Activated CD8-positive, alpha-beta T cell treated with anti-CD3 and anti-CD28 coated beads for 36 hours (primary cell): ENCODE data around the gene KCNIP3. TPM values are rescaled to one million over a fixed set of nuclear protein-coding genes. Genes with fewer than 3 reads are reported as not detected.

Experiments used
- ATAC-seq: fragments of 200-7000 bp; cut with Tn5 transposase; one replicate; pipeline ENCODE4 v1.10.0; 2021; ENCODE audit warnings: mild to moderate bottlenecking, moderate library complexity
- CTCF ChIA-PET: fragments of 350-600 bp; sonication (Branson Sonifier 250); formaldehyde crosslinking; loops from one replicate; lab custom pipeline; 2021; ENCODE audit warnings: antibody characterized with exemption; lab: Charles Lee
- POLR2A ChIA-PET: fragments of 350-600 bp; sonication (Branson Sonifier 250); formaldehyde crosslinking; loops from one replicate; lab custom pipeline; 2021; ENCODE audit warnings: antibody characterized with exemption; lab: Charles Lee
- DNase-seq: peaks from one replicate; pipeline ENCODE4 v3.0.0-alpha.2; 2020
- H3K27ac Mint-ChIP-seq: one replicate; pipeline ENCODE4 v1.8.0; 2021; ENCODE audit warnings: mild to moderate bottlenecking, mixed read lengths
- H3K27me3 Mint-ChIP-seq: one replicate; pipeline ENCODE4 v1.8.0; 2021; ENCODE audit warnings: mixed read lengths
- H3K36me3 Mint-ChIP-seq: one replicate; pipeline ENCODE4 v1.8.0; 2021; ENCODE audit warnings: low read depth, mixed read lengths
- H3K4me1 Mint-ChIP-seq: one replicate; pipeline ENCODE4 v1.8.0; 2021; ENCODE audit warnings: low read depth, mixed read lengths
- H3K4me3 Mint-ChIP-seq: one replicate; pipeline ENCODE4 v1.8.0; 2021; ENCODE audit warnings: mild to moderate bottlenecking, moderate library complexity, mixed read lengths
- H3K9me3 Mint-ChIP-seq: one replicate; pipeline ENCODE4 v1.8.0; 2021; ENCODE audit warnings: mixed read lengths
- intact Hi-C: fragments of 100-400 bp; cut with micrococcal nuclease; formaldehyde crosslinking; loops from one replicate; pipeline ENCODE4 v1.10.0; 2022
- total RNA-seq, 2 experiments: library from RNA; stranded (reverse); gene quantifications; one replicate each; pipeline ENCODE4 v1.2.3, GENCODE V29; 2021
- TF ChIP-seq, protein P1 (sequence below): fragments of 200-600 bp; IDR thresholded peaks from one replicate; pipeline ENCODE4 v1.8.0; 2022; ENCODE audit warnings: antibody characterized with exemption, mild to moderate bottlenecking

Gene KCNIP3
- total RNA-seq, 2 experiments from 2014 or later, result not detected

DNA sequence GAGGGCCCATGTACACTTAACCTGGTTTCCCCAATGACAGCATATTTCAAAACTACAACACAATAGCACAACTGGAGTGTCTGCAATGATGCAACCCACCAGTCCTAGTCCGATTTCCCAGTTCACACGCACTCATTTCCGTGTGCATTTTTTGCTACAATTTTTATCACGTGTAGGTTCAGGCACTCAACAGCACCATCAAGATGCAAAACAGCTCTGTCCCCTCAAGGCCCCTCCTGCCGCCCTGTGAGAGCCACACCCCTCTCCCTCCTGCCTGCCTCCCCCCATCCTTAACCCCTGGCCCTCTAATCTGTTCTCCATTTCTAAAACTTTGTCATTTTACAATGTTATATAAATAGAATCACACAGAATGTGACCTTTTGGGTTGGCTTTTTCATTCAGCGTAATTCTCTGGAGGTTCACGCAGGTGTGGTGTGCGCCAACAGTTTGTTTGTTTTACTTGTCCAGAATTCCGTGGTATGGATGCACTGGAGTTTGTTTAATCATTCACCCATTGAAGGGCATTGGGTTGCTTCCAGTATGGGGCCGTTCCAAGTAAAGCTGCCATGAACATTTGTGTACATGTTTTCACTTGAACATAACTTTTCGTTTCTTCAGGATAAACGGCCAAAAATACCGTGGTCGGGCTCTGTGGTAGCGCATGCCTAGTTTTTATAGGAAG lies 8.4 kb downstream of the KCNIP3 start:
- no peaks in the 10 kb centered on the region for H3K27me3 Mint-ChIP-seq
- H3K27ac Mint-ChIP-seq, result no peak overlapping the region
- H3K9me3 Mint-ChIP-seq, result no peaks in the 10 kb centered on the region
- DNase-seq (no peak), ATAC-seq (no peak)
- POLR2A ChIA-PET, result no interaction called here
- H3K4me1 Mint-ChIP-seq, result no peaks in the 10 kb centered on the region
- CTCF ChIA-PET, result no interaction called here
- no peaks in the 10 kb centered on the region for H3K36me3 Mint-ChIP-seq
- TF ChIP-seq, protein P1, sequence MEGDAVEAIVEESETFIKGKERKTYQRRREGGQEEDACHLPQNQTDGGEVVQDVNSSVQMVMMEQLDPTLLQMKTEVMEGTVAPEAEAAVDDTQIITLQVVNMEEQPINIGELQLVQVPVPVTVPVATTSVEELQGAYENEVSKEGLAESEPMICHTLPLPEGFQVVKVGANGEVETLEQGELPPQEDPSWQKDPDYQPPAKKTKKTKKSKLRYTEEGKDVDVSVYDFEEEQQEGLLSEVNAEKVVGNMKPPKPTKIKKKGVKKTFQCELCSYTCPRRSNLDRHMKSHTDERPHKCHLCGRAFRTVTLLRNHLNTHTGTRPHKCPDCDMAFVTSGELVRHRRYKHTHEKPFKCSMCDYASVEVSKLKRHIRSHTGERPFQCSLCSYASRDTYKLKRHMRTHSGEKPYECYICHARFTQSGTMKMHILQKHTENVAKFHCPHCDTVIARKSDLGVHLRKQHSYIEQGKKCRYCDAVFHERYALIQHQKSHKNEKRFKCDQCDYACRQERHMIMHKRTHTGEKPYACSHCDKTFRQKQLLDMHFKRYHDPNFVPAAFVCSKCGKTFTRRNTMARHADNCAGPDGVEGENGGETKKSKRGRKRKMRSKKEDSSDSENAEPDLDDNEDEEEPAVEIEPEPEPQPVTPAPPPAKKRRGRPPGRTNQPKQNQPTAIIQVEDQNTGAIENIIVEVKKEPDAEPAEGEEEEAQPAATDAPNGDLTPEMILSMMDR, result no peak
- no peak overlapping the region for H3K4me3 Mint-ChIP-seq
- intact Hi-C loops, result no loop called here

DNA sequence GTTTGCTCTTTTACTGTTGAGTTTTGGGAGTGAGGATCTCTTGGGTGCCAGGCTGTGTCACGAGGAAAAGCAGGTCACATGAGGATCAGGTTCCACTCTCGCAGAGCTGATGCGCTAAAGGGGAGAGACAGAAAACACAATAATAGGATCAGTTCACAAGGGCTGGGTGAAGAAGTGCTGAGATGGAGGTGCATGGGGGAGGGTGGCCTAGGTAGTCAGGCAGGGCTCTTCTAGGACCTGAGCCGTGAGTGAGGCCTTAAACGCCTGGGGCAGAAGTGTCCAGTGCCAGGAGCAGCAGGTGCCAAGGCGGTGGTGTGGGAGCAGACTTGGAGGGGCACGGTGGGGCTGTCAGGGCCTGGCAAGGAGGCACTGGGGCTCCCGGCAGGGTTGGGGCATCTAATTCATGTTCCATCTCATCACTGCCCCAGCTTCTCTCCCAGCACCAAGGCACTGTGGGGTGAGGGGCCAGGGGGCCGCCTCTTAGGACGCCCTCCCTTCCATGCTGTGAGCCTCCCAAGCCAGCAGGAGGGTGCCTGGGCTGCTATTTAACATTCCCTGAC lies 9.3 kb downstream of the KCNIP3 start:
- no peak for DNase-seq
- POLR2A ChIA-PET, result no interaction called here
- CTCF ChIA-PET, result no interaction called here
- no peaks in the 10 kb centered on the region for H3K27me3 Mint-ChIP-seq
- intact Hi-C loops, result no loop called here
- no peak overlapping the region for H3K4me3 Mint-ChIP-seq
- ATAC-seq, result no peak
- no peaks in the 10 kb centered on the region for H3K4me1 Mint-ChIP-seq
- no peaks in the 10 kb centered on the region for H3K9me3 Mint-ChIP-seq
- H3K36me3 Mint-ChIP-seq, result no peaks in the 10 kb centered on the region
- H3K27ac Mint-ChIP-seq, result no peak overlapping the region
- TF ChIP-seq, protein P1, result no peak

DNA sequence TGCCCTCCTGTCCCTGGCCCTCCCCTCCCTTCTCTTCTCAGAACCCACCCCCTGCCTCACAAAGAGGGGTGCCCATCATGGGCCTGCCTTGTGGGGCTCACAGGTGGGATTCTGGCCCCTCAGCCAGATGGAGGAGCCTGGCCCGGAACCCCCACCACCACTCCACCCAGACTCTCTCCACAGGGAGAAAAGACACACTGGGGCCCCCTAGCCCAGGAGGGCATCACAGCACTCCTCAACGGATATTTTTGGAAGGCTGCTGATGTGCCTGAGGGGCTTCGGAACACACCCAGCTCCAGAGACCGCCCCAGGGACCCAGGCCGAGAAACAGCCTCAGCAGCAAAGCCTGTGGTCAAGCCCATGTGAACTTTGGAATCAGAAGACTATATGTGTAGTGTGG lies 9.9 kb downstream of the KCNIP3 start:
- Mint-ChIP-seq H3K36me3 (no peaks in the 10 kb centered on the region), H3K4me3 (no peak overlapping the region), H3K9me3 (no peaks in the 10 kb centered on the region), H3K27ac (no peak overlapping the region), H3K27me3 (no peaks in the 10 kb centered on the region), H3K4me1 (no peaks in the 10 kb centered on the region)
- POLR2A ChIA-PET, result no interaction called here
- intact Hi-C loops, result no loop called here
- ATAC-seq (no peak), DNase-seq (no peak)
- CTCF ChIA-PET, result no interaction called here
- TF ChIP-seq, protein P1, result no peak

DNA sequence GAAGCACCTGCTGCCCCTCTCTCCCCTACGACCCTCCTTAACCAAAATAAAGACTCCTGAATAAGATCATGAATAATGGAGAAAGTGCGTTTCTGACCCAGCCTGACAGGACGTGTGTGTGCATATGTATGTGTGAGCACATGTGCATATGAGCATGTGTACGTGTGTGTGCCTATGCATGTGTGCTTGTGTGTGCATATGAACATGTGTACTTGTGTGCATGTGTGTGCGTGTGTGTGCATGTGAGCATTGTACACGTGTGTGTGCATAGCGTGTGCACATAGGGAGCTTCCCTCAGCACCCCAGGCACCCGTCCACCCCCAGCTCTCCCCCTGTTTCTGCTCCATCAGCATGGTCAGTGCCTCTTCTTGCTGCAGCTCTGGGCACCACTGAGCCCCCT lies 10.7 kb downstream of the KCNIP3 start:
- Mint-ChIP-seq H3K27ac (no peak overlapping the region), H3K27me3 (no peaks in the 10 kb centered on the region), H3K4me3 (no peak overlapping the region), H3K36me3 (no peaks in the 10 kb centered on the region), H3K9me3 (no peaks in the 10 kb centered on the region), H3K4me1 (no peaks in the 10 kb centered on the region)
- ATAC-seq (no peak), DNase-seq (no peak)
- POLR2A ChIA-PET, result interaction anchor here (0.8 kb wide), 1 partner anchor 9 kb away, joined by 3 read pairs; no protein-coding TSS in a partner anchor
- CTCF ChIA-PET, result no interaction called here
- TF ChIP-seq, protein P1, result no peak
- intact Hi-C loops, result no loop called here

DNA sequence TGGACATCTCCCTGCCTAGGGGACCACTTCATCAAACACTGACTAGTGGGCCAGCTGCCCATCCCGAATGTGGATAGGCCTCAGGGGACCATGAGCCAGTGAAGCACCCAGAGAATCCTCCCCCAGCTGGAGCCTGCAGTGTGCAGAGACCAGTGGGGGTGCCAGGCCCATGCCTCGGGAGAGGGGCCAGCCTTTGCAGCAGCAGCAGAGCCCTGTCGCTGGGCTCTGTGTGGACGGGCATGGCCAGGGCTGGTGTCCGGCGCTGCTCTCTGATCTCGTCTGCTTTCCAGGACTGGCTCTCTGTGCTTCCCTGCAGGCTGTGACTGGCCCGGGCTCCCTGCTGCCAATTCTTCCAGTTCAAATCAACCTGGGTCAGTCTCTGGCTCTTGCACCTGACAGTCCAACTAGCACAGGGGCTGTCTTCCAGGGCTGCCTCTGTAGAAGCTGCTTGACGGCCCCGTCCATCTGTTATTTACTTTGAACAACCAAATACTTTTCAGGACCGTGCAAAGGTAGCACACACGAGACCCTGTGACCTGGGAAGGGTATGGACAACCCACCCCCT lies 11.4 kb downstream of the KCNIP3 start:
- H3K36me3 Mint-ChIP-seq, result no peaks in the 10 kb centered on the region
- H3K27ac Mint-ChIP-seq, result no peak overlapping the region
- no peaks in the 10 kb centered on the region for H3K9me3 Mint-ChIP-seq
- intact Hi-C loops, result no loop called here
- no peak for ATAC-seq
- ChIA-PET CTCF (no interaction called here), POLR2A (interaction anchor here (0.8 kb wide), 1 partner anchor 9 kb away, joined by 3 read pairs; no protein-coding TSS in a partner anchor)
- no peaks in the 10 kb centered on the region for H3K27me3 Mint-ChIP-seq
- H3K4me3 Mint-ChIP-seq, result no peak overlapping the region
- TF ChIP-seq, protein P1, result no peak
- H3K4me1 Mint-ChIP-seq, result no peaks in the 10 kb centered on the region
- DNase-seq, result no peak
